Stimulated activated CD4-positive, alpha-beta T cell treated with anti-CD3 and anti-CD28 coated beads, Interleukin-15, amount 100 ng/mL, for 1 hour (primary cell): ENCODE measurements around the gene RAC3.

Experiments used
- DNase-seq, 2 donors: peaks; one replicate each; pipeline ENCODE4 v3.0.0-alpha.2; 2020; ENCODE audit warnings: low read depth in 1 of 2, low spot score in 1 of 2

Gene RAC3

DNA sequence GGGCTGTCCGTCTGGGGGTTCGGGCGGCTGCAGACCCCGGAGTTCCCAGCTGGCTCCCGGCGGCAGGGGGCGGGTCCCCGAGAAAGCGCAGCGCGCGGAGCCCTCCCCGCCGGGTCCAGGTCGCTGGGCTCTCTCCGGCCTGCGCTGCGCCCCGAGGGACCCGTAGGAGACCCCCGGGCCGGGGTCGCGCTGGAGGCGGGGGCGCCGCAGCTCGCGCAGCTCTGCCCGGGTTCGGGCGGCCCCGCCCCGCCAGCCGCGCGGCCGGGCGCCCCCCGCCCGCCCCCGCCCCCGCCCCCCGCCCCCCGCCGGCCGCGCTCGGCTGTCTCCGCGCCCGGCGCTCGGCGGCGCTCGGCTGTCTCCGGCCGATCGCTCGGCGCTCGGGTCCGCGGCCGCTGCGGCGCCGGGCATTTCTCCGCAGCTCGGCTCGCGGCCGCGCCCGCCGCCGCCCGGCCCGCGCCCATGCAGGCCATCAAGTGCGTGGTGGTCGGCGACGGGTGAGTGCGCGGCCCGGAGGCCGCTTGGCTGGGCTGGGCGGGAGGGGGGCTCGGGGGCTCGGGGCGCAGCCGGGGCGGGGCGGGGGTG lies at the start of gene RAC3:
TSS of gene RAC3 (plus strand) at position 376 of the 582 bp plus-strand sequence. CDS start at position 460, 84 bp downstream.
- no peak for DNase-seq

DNA sequence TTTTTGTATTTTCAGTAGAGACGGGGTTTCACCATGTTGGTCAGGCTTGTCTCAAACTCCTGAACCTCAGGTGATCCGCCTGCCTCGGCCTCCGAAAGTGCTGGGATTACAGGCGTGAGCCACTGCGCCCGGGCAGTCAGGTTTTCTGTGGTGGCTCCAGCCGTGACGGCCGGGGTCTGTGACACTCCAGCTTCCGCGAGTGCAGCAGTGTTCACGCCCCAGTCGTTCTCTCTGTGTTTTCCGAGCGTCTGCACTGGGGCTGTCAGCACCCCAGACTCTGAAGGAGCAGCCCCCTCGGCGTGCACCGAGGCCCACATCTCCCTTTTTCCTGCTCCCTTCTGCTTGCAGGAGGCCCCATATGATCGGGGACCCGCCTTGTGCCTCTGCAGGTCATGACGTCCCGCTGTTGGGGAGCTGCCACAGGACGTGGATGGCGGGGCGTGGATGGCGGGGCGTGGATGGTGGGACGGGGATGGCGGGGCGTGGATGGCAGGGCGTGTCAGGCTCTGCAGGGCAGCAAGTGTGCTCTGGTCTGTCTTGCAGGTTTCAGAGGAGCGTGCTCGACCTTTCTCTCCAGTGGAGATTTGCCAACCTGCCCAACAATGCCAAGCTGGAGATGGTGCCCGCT lies 48.4 kb upstream of the RAC3 start:
- DNase-seq = no peak

DNA sequence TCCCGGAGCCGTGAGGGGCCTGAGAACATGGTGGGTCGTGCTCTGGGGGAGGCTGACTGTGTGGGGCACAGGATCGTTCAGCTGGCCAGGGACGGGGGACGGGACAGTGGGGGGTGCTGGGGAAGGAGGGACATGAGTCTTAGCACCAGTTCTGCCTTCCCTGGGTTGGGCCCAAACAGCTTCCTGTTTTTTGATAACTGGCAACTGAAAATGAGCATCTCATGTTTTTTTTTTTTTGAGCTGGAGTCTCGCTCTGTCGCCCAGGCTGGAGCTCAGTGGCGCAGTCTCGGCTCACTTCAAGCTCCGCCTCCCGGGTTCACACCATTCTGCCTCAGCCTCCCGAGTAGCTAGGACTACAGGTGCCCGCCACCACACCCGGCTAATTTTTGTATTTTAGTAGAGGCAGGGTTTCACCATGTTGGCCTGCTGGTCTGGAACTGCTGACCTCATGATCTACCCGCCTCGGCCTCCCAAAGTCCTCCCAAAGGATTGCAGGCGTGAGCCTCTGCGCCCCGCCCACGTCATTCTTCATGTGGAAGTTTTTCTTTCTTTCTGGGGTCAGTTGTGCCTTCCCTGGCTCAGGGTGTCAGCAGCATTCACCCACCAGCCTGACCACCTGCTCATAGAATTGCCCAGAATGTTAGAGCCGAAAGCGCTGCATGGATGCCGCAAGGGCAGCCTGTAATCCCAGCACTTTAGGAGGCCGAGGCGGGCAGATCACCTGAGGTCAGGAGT lies 47.7 kb upstream of the RAC3 start:
- DNase-seq = no peak

DNA sequence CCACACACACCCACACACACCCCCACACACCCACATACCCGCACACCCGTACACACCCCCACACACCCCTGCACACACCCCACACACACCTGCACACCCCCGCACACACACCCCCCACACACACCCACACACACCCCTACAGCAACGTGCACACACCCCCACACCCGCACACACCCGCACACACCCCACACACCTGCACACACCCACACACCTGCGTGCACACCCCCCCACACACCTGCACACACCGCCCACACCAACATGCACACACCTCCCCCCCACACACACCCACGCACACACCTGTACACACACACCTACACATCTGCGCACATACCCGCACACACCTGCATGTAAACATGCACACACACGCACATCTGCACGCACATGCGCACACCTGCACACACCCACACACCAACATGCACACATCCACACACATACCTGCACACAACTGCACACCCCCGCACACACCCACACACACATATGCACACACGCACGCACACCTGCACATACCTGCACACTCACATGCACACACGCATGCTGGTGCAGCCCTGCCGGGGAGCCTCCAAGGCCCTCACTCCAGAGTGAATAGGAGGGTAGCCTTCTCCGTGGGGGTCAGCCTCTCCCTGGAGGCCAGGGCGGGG lies 46.6 kb upstream of the RAC3 start:
- DNase-seq = no peak

DNA sequence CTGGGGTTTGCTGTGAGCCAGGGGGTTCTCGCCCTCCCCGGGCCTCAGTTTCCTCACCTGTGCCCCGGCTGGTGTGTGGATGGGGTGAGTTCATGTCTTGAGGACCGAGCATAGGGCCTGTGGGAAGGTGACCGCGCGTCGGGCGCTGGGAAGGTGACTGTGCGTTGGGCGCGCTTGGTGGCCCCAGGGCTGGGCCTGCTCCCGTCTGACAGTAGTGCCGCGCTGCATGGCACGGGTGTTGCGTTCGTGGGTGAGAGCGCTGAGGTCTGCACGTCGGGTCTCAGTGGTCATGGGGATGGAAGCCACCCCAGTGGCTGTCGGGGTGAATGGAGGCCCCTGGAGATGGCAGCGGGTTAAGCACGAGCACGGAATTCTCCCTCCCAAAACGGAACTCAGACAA lies 44.9 kb upstream of the RAC3 start:
- no peak for DNase-seq

DNA sequence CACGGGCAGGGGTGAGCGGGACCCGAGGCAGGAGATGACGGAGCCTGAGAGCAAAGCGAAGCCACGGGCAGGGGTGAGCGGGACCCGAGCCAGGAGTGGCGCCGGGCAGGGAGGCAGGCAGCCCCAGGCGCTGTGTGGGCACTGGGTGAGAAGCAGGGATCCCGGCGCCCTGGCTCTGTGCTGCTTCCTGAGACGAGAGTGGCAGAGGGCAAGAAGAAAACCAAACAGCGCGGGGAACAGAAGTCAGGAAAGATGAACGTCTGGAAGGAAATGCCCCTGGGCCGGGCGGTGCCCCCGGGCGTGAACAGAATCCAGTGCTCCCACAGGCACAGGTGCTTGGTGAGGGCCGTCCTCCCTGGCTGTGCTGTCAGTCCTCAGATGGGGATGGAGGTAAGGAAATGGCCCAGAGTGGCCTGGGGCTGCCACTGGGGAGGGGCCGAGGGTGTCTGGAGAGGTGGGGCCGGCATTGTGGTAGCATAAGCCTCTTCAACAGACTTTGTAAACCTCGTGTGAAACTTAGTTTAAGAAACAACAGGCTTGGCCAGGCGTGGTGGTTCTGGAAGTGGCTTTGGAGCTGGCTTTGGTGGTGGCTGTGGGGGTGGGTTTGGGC lies 44.2 kb upstream of the RAC3 start:
- no peak for DNase-seq

DNA sequence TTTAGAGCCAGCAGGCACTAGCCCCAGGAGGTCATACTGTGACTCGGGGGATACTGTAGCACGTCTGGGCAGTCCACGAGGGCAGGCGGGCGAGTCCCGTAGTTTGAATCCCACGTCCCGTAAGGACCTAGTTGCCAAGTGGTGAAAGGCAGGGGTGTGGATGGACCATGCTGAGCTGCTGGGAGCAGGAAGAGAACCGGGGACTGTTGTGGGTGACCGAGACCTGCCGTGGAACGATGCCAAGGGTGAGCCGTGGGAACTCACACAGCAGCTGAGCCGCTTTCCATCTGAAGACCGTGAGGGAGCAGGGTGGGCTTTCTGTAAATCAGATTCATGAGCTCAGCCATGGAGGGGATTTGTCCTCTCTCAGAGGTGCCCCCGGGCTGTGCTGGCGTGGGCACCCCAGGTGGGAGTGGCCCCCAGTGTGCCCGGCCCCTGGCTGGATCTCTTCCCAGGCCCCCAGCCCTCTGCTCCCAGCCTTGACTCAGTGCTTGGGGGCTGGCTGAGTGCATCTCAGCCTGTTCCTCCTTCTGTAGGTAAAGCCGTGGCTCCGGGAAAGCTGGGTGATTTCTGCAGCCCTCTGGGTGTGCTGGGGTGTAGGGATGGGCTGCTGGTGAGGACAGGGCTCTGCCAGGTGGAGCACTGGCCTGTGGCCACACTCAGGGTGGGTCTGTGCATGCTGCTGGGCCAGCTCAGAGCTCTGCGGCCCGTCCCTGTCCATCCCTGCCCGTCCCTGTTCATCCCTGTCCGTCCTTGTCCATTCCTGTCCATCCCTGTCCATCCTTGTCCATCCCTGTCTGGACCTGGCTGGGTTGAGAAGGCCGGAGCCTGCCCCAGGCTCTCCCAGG lies 40.4 kb upstream of the RAC3 start:
- no peak for DNase-seq

DNA sequence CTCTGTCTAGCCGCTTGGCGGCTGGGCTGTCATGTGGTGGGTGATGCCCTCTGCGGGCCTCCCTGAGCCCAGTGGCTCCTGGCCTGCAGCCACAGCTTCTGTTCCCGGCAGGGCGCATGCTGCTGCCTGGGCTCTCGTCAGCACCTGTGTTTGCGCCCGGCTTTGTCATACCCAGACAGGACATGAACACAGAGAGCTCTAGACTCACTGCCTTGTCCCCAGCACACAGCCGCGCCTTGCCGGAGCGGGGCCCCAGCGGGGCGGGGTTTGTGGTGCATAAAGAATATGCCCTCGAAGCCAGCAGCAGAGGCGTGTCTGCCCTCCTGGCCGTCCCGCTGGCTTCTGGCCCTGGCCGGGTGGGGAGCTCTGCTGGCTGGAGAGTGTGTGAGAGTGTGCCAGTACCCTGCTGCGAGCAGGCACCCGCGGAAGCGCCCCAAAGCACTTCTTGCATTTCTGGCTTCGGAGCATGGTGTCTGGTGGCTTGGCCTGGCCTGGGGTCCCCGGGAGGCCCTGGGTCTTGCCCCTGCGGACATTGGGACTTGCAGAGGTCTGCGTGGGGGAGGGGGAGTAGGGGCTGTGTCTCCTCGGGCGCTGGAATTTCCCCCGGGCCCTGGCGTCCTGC lies 39.7 kb upstream of the RAC3 start:
- DNase-seq = no peak

DNA sequence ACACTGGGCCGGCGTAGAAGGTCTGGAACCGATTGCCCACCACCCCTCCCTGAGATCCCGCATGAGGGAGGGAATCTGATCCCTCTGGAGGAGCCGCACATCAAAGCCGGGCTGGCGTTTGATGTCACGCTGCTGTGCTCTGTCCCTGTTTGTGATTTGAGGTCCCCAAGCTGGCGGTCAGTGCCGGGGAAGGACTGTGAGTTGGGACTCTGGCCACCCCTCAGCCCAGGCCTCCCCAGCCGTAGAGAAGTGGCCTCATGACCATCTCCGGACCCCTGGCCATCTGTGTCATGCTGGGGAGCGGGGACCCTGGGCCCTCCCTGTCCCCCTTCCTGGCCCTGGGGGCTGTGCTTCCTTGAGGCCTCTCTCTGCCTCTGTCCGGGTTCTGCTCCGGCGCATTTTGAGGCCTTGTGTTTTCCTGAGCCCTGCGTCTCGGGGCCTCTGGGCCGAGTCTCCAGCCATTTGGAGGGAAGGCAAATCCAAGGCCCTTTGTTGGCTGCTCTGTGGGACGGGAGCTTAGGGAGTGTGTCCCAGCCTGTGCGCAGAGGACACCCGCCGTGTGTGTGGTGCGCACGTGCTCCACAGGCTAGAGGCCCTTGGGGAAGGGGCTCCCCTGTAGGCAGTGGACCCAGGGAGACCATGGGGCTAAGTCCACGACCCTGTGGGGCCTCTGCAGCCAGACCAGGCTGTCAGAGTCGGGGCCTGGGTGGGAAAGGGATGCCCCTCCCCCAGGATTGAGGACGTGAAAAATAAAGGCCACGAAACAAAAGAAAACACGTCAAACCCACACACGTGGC lies 39.0 kb upstream of the RAC3 start:
- DNase-seq = no peak

DNA sequence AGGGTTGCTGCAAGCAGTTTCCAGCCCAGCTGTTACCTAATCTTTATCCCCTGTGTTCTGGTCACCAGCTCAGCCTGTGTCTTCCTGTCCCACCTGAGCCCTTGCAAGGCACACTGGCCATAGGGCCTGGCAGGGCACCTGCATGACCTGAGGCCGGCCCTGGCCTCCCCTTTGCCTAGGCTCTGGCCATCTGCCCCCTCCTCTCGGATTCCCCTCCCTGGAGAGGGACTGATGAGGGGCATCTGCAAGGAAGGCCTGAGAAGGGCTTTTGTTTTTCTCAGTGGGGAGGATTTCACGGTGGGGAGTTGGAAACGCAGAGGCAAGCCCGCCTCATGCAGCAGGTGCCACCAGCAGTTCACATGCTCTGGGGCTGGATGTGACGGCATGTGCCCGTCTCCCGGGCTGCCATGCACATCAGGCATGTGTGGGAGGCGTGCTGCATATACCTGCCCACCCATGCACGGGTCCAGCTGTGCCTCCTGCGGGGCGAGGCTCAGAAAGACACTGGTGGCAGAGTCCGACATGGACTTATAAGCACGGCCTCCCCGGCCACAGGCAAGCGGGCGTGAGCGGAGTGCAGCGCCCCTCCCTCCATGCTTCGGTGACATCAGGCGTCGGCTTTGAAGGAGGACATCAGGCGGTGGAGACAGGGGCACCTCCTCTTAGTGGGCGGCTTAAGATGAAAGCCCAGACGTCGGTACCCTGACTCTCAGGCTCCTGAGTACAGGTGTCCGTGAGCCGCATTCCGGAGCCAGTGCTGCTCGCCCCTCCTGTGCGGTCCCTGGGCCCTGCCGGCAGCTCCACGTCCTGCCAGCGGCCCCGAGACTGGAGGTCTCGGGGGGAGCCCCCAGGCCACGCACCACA lies 37.5 kb upstream of the RAC3 start:
- DNase-seq = no peak

DNA sequence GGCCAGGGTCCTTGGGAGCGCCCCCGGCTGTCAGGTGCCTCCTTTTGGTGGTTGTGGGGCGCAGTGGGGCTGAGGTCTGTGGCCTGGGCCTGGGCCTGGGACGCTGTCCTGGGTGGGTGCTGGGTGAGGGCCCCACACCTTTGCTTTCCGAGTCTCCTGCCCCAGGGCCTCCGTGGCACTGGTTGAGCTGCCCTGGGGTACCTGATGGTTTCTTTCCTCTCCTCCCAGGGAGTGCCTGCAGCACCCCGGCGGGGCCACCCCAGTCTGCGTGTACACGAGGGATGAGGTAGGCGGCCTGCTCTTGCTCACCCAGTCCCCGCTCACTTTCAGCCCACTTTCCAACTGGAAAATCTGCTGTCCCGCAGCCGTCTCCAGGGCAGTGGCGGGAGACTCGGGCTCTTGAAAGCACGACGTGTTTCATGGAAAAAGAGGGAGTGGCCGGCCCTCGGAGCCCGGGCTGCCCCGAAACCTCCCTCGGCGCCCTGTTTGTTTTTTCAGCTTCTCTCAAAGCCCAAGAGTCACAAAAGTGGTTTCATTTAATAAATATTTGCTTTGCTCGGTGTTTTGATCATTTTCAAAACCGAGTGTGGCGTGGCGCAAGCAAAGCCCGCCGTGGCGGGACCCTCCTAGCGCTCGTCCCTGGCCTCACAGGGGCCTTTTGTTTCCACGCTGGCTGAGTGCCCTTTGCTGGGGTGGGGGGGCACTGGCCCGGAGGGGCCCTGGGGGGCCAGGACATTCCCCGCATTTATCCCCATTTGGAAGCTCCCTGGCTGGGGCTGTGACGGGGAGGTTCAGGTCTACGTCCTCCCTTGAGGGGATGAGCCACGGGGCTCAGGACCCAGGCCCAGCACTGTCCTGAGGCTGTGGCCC lies 36.6 kb upstream of the RAC3 start:
- DNase-seq = no peak

DNA sequence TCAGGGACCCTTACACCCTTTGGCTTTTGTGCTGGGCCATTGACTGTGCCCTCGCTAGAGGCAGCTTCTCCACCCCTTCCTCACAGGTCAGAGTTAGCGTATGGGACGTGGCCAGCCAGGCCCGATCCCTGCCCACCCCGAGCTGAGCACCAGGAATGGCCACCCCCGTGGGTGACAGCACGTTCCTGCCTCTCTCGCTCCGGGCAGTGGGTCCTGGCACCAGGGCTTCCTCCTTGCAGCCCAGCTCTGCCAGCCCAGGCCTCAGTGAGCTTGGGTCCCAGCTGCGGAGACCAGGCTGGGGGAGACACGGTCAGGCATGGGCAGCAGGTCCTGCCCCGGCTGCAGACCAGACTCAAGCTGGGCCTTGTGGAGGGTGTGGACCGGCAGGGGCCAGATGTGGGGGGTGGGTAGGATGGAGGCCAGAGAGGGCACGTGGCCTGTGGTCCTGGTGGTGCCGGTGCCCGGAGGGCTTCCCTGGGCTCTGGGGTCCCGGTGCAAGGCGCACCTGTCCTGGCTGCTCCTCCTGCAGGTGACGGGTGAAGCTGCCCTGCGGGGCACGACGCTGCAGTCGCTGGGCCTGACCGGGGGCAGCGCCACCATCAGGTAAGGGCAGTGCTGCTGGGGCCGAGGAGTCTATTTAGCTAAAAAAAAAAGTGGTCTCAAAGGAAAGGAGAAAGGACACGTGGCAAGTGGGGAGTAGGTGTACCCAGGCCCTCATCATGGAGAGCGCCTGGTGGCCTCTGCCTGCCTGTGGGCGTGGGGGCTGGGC lies 35.8 kb upstream of the RAC3 start:
- DNase-seq = no peak

DNA sequence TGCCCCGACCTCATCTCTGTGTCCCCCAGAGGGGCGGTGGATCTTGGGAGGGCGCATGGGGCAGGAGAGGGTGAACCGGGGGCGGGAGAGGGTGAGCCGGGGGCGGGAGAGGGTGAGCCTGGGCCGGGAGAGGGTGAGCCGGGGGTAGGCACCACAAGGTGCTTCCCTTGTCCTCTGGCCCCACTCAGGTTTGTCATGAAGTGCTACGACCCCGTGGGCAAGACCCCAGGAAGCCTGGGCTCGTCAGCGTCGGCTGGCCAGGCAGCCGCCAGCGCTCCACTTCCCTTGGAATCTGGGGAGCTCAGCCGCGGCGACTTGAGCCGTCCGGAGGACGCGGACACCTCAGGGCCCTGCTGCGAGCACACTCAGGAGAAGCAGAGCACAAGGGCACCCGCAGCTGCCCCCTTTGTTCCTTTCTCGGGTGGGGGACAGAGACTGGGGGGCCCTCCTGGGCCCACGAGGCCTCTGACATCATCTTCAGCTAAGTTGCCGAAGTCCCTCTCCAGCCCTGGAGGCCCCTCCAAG lies 35.2 kb upstream of the RAC3 start:
- no peak for DNase-seq

DNA sequence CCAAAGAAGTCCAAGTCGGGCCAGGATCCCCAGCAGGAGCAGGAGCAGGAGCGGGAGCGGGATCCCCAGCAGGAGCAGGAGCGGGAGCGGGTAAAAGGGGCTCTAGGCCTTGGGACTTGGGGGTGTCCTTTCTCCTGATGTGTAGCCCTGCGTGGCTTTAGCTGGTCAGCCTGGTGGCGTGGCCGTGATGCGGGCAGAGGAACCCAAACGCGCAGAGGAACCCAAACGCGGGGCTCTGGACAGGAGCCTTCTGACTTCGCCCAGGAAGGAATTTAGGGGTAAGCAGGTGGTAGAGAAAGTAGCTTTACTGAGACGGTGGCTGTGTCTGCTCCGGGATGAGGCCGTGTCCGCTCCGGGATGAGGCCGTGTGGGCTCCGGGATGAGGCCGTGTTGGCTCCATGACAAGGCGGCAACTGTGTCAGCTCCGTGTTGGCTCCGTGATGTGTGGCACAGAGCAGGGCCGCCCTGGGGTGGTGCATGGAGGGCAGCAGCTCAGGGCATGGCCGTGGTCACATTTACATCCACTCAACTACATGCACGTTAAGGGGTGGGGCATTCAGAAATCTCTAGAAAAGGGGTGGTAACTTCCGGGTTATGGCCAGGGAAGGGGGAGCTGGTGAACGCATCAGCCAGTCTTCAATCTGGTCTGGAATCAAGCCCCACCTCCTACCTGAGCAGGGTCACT lies 34.6 kb upstream of the RAC3 start:
- DNase-seq = no peak

DNA sequence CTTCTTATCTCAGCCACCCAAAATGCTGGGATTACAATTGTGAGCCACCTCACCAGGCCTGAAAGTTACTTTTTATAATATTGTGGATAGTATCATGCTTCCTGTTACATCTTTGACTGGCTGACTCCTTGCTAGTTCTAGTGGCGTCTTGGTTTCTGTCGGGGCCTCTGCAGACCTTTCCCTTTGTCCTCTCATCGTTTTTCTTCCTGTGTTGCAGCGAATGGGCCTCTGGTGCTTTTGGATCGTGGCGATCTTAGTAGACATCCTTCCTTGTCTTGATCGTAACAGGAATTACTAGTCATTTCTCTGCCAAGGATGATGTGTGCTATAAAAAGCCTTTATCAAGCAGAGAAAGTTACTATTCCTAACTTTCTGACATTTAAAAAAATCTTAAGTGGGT lies 33.3 kb upstream of the RAC3 start:
- DNase-seq = no peak
